Spleen (tissue), 7 donors: ENCODE measurements around the gene NR3C1.

Experiments used
- POLR2A ChIP-seq, 3 donors: fragments of 450-650 bp; IDR thresholded peaks; one replicate each; pipeline ENCODE4 v1.5.1; 2017; ENCODE audit warnings: antibody characterized with exemption in 3 of 3, mild to moderate bottlenecking in 1 of 3
- POLR2AphosphoS5 ChIP-seq, 3 donors: sonication (generic); formaldehyde crosslinking; IDR thresholded peaks; one replicate each; pipeline ENCODE4 v1.5.1; 2017; ENCODE audit warnings: antibody characterized with exemption in 3 of 3
- TF ChIP-seq, protein P1 (sequence below), 11 experiments: fragments of 200-600 bp in 7 of 11; fragments of 450-650 bp in 4 of 11; sonication (generic) in 4 of 11; IDR thresholded peaks in 8 of 11; conservative IDR thresholded peaks in 3 of 11; 1 replicate in 7 of 11; 2 replicates in 4 of 11; pipeline versions ENCODE4 v1.4.0 to v1.8.0; 2016 to 2021; ENCODE audit warnings: antibody characterized with exemption in 11 of 11, inconsistent platforms in 4 of 11, mild to moderate bottlenecking in 1 of 11
- donor health status: DM: no; HTN: no; CAD: no; lungs with moderate emphysema.
- donor health status: DM: no; HTN: no; CAD: no.
- donor health status: DM: no; HTN: no; CAD: no.

DNA sequence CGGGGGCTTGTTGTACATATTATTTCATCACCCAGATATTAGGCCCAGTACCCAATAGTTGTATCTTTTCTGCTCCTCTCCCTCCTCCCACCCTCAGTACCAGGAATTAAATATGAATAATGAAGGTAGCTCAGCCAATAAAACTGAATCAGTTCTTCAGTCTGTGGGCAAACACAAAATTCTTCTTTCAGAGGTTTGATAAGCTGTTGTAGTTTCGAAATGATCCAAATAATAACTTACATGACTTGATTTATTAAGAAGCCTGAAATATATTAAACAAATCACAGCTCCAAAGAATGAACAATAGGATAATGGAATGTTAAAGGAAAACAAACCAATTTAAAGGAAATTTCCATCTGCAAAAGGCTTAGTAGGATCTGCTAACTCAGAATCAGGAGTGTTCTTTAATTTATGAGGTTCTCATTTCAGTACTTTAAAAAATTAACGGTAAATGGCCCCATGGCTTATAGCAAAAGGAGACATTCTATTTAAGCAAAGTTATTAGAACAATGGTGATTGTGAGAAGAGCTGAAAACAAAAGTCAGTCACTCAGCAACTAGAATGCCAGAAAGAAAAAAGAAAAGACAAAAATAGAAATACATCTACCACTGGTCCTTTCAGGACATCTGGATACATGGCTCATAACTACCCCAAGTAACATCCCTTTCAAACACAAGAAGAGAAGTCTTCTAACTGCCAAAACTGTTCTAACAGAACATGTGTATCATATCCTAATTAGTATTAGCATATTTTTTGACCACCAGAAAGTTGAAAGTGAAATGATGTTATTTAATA lies 62.4 kb downstream of the NR3C1 start:
- no peak for TF ChIP-seq POLR2A (IDR thresholded peaks at IDR 0.05)
- TF ChIP-seq, protein P1, sequence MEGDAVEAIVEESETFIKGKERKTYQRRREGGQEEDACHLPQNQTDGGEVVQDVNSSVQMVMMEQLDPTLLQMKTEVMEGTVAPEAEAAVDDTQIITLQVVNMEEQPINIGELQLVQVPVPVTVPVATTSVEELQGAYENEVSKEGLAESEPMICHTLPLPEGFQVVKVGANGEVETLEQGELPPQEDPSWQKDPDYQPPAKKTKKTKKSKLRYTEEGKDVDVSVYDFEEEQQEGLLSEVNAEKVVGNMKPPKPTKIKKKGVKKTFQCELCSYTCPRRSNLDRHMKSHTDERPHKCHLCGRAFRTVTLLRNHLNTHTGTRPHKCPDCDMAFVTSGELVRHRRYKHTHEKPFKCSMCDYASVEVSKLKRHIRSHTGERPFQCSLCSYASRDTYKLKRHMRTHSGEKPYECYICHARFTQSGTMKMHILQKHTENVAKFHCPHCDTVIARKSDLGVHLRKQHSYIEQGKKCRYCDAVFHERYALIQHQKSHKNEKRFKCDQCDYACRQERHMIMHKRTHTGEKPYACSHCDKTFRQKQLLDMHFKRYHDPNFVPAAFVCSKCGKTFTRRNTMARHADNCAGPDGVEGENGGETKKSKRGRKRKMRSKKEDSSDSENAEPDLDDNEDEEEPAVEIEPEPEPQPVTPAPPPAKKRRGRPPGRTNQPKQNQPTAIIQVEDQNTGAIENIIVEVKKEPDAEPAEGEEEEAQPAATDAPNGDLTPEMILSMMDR (IDR thresholded peaks at IDR 0.05 in 8 of 11, conservative IDR thresholded peaks at IDR 0.05 in 3 of 11), result no peak
- TF ChIP-seq POLR2AphosphoS5 (IDR thresholded peaks at IDR 0.05), result no peak
